Measurements from ENCODE around the gene HJV.

Gene HJV

DNA sequence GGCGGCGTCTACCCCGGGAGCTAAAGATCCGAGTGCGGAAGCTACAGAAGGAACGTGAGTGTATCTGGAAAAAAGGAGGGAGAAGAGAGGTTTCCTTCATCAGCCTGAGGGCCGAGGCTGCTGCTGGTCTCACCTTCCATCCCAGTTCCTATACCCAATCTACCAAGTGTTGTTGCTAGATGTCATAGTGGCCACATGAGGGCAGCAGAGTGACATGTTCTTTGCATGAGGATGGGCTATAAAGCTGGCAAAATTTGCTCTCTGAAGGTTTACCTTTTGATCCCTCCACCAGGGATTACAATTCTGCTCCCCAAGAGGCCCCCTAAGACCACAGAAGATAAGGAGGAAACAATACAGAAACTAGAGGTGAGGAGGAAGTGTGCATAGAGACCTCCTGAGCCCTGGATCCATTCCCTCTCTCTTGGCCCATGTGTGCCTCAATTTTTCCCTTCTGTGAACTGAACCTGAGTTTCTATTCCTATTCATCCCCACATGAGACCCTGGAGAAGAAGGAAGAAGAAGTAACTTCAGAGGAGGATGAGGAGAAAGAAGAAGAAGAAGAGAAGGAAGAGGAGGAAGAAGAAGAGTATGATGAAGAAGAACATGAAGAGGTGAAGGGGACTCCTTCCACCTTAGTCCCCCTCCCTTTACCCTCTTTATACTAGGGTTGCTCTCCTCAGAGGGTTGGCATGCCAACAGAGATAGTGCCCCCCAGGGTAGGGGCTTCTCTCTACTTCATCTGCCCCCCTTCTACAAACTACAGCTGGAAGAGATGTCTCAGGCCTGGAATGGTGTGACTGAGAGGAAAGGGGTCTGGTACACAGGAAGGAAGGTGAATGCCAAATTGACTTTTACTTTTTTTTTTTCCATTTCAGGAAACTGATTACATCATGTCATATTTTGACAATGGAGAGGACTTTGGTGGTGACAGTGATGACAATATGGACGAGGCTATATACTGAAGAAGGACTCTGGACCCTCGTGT is 43.8 kb downstream of the HJV start:
- DNase-seq (ENCODE audit: low spot score): peak; percentile 85

DNA sequence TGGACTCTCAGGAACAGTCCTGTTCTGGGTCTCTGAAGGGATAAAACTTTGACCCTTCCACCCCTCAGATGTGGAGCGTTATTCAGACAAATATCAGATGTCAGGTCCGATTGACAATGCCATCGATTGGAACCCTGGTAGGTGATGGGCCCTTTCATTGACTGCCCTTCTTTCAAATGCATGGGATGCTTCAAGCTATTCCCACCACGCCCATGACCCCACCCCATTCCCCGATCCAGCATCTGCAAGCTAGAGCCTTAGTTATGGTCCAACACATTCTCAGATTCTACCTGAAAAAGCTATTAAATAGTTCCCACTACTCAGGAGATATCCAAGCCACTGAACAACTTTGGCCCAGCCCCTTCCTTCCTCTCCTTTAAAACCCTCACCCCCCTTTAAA is 44.5 kb downstream of the HJV start:
- no peak for DNase-seq (ENCODE audit: low spot score)

DNA sequence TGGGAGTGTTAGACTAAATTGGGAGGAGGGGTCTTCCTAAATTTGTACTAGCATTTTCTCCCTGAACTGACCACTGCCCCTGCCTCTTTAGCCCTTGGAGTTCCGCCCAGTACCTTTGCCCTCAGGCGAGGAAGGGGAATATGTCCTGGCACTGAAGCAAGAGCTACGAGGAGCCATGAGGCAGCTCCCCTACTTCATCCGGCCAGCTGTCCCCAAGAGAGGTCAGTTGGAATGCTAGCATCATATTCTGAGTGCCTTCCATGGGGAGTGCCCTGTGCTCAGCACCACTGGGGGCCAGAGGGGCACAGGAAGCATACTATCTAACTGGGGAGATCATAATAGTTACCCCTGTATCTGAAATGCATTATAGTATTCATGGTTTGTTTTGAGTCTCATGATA is 46.3 kb downstream of the HJV start:
- no peak for DNase-seq (ENCODE audit: low spot score)

DNA sequence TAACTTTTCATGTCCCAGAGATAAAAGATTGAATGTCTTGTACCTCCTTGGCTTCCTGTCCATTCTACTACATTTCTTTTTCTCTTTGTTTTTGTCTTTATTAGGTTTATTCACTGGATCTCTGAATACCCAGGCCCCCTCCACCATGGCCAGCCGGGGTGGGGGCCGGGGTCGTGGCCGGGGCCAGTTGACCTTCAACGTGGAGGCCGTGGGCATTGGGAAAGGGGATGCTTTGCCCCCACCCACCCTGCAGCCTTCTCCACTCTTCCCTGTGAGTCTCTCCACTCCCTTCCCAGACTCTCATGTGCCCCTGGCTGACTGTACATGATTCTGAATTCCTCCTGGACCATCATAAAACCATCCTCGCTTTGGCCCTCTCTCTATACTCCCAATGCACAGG is 46.8 kb downstream of the HJV start:
- no peak for DNase-seq (ENCODE audit: low spot score)

DNA sequence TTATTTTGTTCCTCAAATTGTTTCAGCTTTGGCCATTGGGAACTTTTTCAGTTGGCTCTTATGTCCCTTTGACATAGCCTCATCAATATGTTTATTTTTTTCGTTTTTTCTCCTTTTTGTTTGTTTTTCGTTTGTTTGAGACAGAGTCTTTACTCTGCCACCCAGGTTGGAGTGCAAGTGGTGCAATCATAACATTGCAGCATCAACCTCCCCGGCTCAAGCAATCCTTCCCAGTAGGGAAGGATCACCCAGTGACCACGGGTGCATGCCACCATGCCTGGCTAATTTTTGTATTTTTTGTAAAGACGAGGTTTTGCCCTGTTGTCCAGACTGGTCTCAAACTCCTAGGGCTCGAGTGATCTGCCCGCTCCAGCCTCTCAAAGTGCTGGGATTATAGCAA is 49.0 kb downstream of the HJV start:
- no peak for DNase-seq (ENCODE audit: low spot score)

Measured in kidney tubule cell (primary cell).